Small intestine (tissue), 7 donors: Measurements from ENCODE around the gene GLIS1. TPM values are rescaled to one million over a fixed set of nuclear protein-coding genes. Genes with fewer than 3 reads are reported as not detected.

Experiments used
- DNase-seq, 2 donors: peaks; one replicate each; pipeline versions ENCODE4 v3.0.0 to v3.0.0-alpha.2; 2013
- FAIRE-seq: peaks from 2 replicates; lab custom pipeline; 2012; peaks lifted over from hg19 to GRCh38; lab: Jason Lieb, UNC
- H3K27ac ChIP-seq, 3 donors: one replicate each; pipeline ENCODE4 v1.5.1; 2013; ENCODE audit warnings: low read length in 2 of 3, mild to moderate bottlenecking in 2 of 3, control low read depth in 1 of 3, inconsistent platforms in 1 of 3, low read depth in 1 of 3, moderate library complexity in 1 of 3
- H3K27me3 ChIP-seq, 3 donors: one replicate each; pipeline ENCODE4 v1.6.1; 2013; ENCODE audit warnings: low read length in 3 of 3, inconsistent platforms in 1 of 3; ENCODE audit not compliant: control insufficient read depth in 3 of 3, insufficient read depth in 3 of 3
- H3K36me3 ChIP-seq, 3 donors: one replicate each; pipeline ENCODE4 v1.6.1; 2013; ENCODE audit warnings: low read length in 3 of 3, inconsistent platforms in 1 of 3, low read depth in 1 of 3, mild to moderate bottlenecking in 1 of 3, moderate library complexity in 1 of 3; ENCODE audit not compliant: control insufficient read depth in 3 of 3, insufficient read depth in 2 of 3
- H3K4me1 ChIP-seq, 3 donors: one replicate each; pipeline ENCODE4 v1.6.1; 2013; ENCODE audit warnings: low read length in 2 of 3, inconsistent platforms in 1 of 3, low read depth in 1 of 3, mild to moderate bottlenecking in 1 of 3, moderate library complexity in 1 of 3; ENCODE audit not compliant: control insufficient read depth in 3 of 3, insufficient read depth in 2 of 3
- H3K4me3 ChIP-seq, 3 donors: one replicate each; pipeline ENCODE4 v1.5.1; 2013; ENCODE audit warnings: low read length in 3 of 3, control low read depth in 1 of 3, inconsistent platforms in 1 of 3, low read depth in 1 of 3, mild to moderate bottlenecking in 1 of 3, moderate library complexity in 1 of 3
- H3K9me3 ChIP-seq, 2 donors: one replicate each; pipeline ENCODE4 v1.6.1; 2013; ENCODE audit warnings: low read depth in 1 of 2, low read length in 1 of 2; ENCODE audit not compliant: control insufficient read depth in 2 of 2, insufficient read depth in 1 of 2
- WGBS, 3 donors: extraction: QIAGEN DNeasy Blood & Tissue Kit; methylation state at CpG; one replicate each; pipeline ENCODE4 v1.1.7; 2013; 5-methylcytosine and 5-hydroxymethylcytosine counted together
- polyA plus RNA-seq, 4 donors: library from polyadenylated mRNA; stranded (reverse) in 3 of 4; unstranded in 1 of 4; fragments of 200-250 nt in 3 of 4; fragments of 120-200 nt in 1 of 4; gene quantifications; one replicate each; pipeline versions ENCODE4 v1.2.1 to v1.2.3, GENCODE V29; 2013
- donor health status: healthy with polysubstance abuse.
- donor health status: control.
- donor health status: control.
- donor health status: Bipolar disorder and iron deficiency.
- donor health status: healthy.

Gene GLIS1
- polyA plus RNA-seq, 4 donors = 0.19 to 0.50 TPM; not detected in 2

GRCh38 chr1:53539711-53540603 is 199.0 kb downstream of the GLIS1 start:
- H3K4me3 ChIP-seq = no peak overlapping the region
- H3K27me3 ChIP-seq = no peaks in the 10 kb centered on the region
- FAIRE-seq (no peak), DNase-seq (no peak)
- WGBS, 3 donors = 89 to 93% (median 91%) methylated on average over 22 of the region's 22 CpGs
- no peaks in the 10 kb centered on the region for H3K9me3 ChIP-seq
- no peaks in the 10 kb centered on the region for H3K36me3 ChIP-seq
- H3K4me1 ChIP-seq = no peaks in the 10 kb centered on the region
- H3K27ac ChIP-seq = no peak overlapping the region

- Histone ChIP-seq H3K9me3 (no peaks in the 10 kb centered on the region), H3K27me3 (no peaks in the 10 kb centered on the region), H3K4me1 (no peaks in the 10 kb centered on the region), H3K4me3 (no peak overlapping the region), H3K27ac (no peak overlapping the region), H3K36me3 (no peaks in the 10 kb centered on the region)
- WGBS, 3 donors = 77 to 81% (median 78%) methylated on average over 2 of the region's 2 CpGs
- no peak for DNase-seq
- FAIRE-seq = no peak
Observed at GRCh38 chr1:53539226-53539625, 199.7 kb downstream of the GLIS1 start.

GRCh38 chr1:53536606-53537005 is 202.4 kb downstream of the GLIS1 start:
- WGBS, 3 donors = 80 to 85% (median 81%) methylated on average over 6 of the region's 6 CpGs
- no peak for DNase-seq
- no peak for FAIRE-seq

GRCh38 chr1:53535846-53536245 is 203.1 kb downstream of the GLIS1 start:
- no peak for FAIRE-seq
- H3K36me3 ChIP-seq = no peaks in the 10 kb centered on the region
- 79 to 88% (median 84%) methylated on average over 7 of the region's 7 CpGs for WGBS, 3 donors
- H3K9me3 ChIP-seq = no peaks in the 10 kb centered on the region
- DNase-seq = no peak
- H3K4me3 ChIP-seq = no peak overlapping the region
- no peaks in the 10 kb centered on the region for H3K27me3 ChIP-seq
- H3K27ac ChIP-seq = no peak overlapping the region
- H3K4me1 ChIP-seq = no peaks in the 10 kb centered on the region

More at GRCh38 chr1:53536606-53537005, 202.4 kb downstream of the GLIS1 start:
- Histone ChIP-seq H3K4me3 (no peak overlapping the region), H3K9me3 (no peaks in the 10 kb centered on the region), H3K27ac (no peak overlapping the region), H3K36me3 (no peaks in the 10 kb centered on the region), H3K27me3 (no peaks in the 10 kb centered on the region), H3K4me1 (no peaks in the 10 kb centered on the region)

- H3K4me1 ChIP-seq = no peaks in the 10 kb centered on the region
- H3K4me3 ChIP-seq = no peak overlapping the region
- DNase-seq (no peak), FAIRE-seq (no peak)
- no peaks in the 10 kb centered on the region for H3K9me3 ChIP-seq
- H3K36me3 ChIP-seq = no peaks in the 10 kb centered on the region
- 82 to 91% (median 89%) methylated on average over 5 of the region's 5 CpGs for WGBS, 3 donors
- H3K27me3 ChIP-seq = no peaks in the 10 kb centered on the region
- H3K27ac ChIP-seq = no peak overlapping the region
Observed at GRCh38 chr1:53535226-53535625, 203.7 kb downstream of the GLIS1 start.

GRCh38 chr1:53532912-53533311 is 206.1 kb downstream of the GLIS1 start:
- no peak for DNase-seq
- Histone ChIP-seq H3K27ac (no peak overlapping the region), H3K4me1 (no peaks in the 10 kb centered on the region), H3K27me3 (no peaks in the 10 kb centered on the region), H3K9me3 (no peaks in the 10 kb centered on the region), H3K4me3 (no peak overlapping the region), H3K36me3 (no peaks in the 10 kb centered on the region)
- WGBS, 3 donors = 83 to 88% (median 84%) methylated on average over 4 of the region's 4 CpGs
- FAIRE-seq = no peak

GRCh38 chr1:53532377-53532776 is 206.6 kb downstream of the GLIS1 start:
- no peaks in the 10 kb centered on the region for H3K27me3 ChIP-seq
- DNase-seq = no peak
- 54 to 61% (median 60%) methylated on average over 9 of the region's 9 CpGs for WGBS, 3 donors
- FAIRE-seq = no peak
- H3K4me1 ChIP-seq = no peaks in the 10 kb centered on the region
- H3K27ac ChIP-seq = no peak overlapping the region
- no peak overlapping the region for H3K4me3 ChIP-seq
- no peaks in the 10 kb centered on the region for H3K36me3 ChIP-seq
- no peaks in the 10 kb centered on the region for H3K9me3 ChIP-seq

- no peak for FAIRE-seq
- Histone ChIP-seq H3K27ac (no peak overlapping the region), H3K4me1 (peaks cover 0 to 10% (median 0%) of the 10 kb centered on the region in 3 donors), H3K4me3 (no peak overlapping the region), H3K36me3 (no peaks in the 10 kb centered on the region), H3K27me3 (no peaks in the 10 kb centered on the region), H3K9me3 (no peaks in the 10 kb centered on the region)
- WGBS, 3 donors = 92 to 94% (median 92%) methylated on average over 5 of the region's 5 CpGs
- no peak for DNase-seq
Observed at GRCh38 chr1:53530550-53530949, 208.4 kb downstream of the GLIS1 start.
